ENCODE results near the gene HMGB3. TPM values are rescaled to one million over a fixed set of nuclear protein-coding genes. Genes with fewer than 3 reads are reported as not detected.

Gene HMGB3
- total and polyA plus RNA-seq, 2 donors (not counting 1 experiment from before 2014, with no cell fraction given): 0.51 to 1.6 TPM

GRCh38 chrX:150966235-150966634, 16.9 kb upstream of the HMGB3 start:
- DNase-seq (no peak), ATAC-seq (ENCODE audit: low read depth) (no peak)
- Histone ChIP-seq H3K9me3 (ENCODE audit: control extremely low read depth in 1 of 3, control insufficient read depth in 2 of 3, insufficient read depth in 1 of 3, low read length in 2 of 3) (no peaks in the 10 kb centered on the region), H3K27me3 (replicated peaks in 1 of 4; ENCODE audit: control extremely low read depth in 1 of 4, control insufficient read depth in 3 of 4, insufficient read depth in 4 of 4, low read length in 3 of 4) (no peaks in the 10 kb centered on the region), H4K20me1 (ENCODE audit: control insufficient read depth, insufficient read depth, low read length, poor library complexity, severe bottlenecking) (no peaks in the 10 kb centered on the region), H3K4me3 (ENCODE audit: control extremely low read depth in 1 of 5, extremely low read depth in 1 of 5, insufficient read depth in 1 of 5, low read depth in 2 of 5, low read length in 4 of 5) (no peak overlapping the region), H3K79me2 (ENCODE audit: control insufficient read depth, insufficient read depth, low read length) (no peaks in the 10 kb centered on the region), H3K9ac (ENCODE audit: low read length) (no peak overlapping the region), H3K4me1 (ENCODE audit: control insufficient read depth in 2 of 2, insufficient read depth in 2 of 2, low read length in 2 of 2) (no peaks in the 10 kb centered on the region), H2AFZ (ENCODE audit: insufficient read depth, low read depth, low read length, poor library complexity, severe bottlenecking) (no peak overlapping the region), H3K36me3 (replicated peaks in 1 of 2; ENCODE audit: control extremely low read depth in 1 of 2, control insufficient read depth in 1 of 2, extremely low read depth in 1 of 2, insufficient read depth in 2 of 2, low read length in 1 of 2) (no peaks in the 10 kb centered on the region), H3K4me2 (replicated peaks; ENCODE audit: low read depth, low read length, poor library complexity, severe bottlenecking) (no peak overlapping the region), H3K27ac (ENCODE audit: low read length in 2 of 2) (no peak overlapping the region)
- no peaks in the 10 kb centered on the region for H3K4me1 Mint-ChIP-seq
- no peaks in the 10 kb centered on the region for H3K27me3 Mint-ChIP-seq
- ChIA-PET POLR2A (no interaction called here), CTCF (no interaction called here)
- intact Hi-C loops (cut with micrococcal nuclease): no loop called here
- H3K27ac Mint-ChIP-seq: no peak overlapping the region
- no peaks in the 10 kb centered on the region for H3K9me3 Mint-ChIP-seq (ENCODE audit: insufficient read depth)
- H3K4me3 Mint-ChIP-seq: no peak overlapping the region
- TF ChIP-seq EZH2 (IDR thresholded peaks at IDR 0.05; ENCODE audit: borderline replicate concordance, insufficient read depth, low read depth, low read length, poor library complexity, severe bottlenecking) (no peak), CTCF (IDR thresholded peaks at IDR 0.05) (no peak)
- 70% methylated on average over 6 of the region's 11 CpGs for WGBS (ENCODE audit: insufficient coverage)

- no peak overlapping the region for H3K4me3 ChIP-seq (ENCODE audit: control extremely low read depth in 1 of 5, extremely low read depth in 1 of 5, insufficient read depth in 1 of 5, low read depth in 2 of 5, low read length in 4 of 5)
- no peaks in the 10 kb centered on the region for H3K27me3 ChIP-seq (replicated peaks in 1 of 4; ENCODE audit: control extremely low read depth in 1 of 4, control insufficient read depth in 3 of 4, insufficient read depth in 4 of 4, low read length in 3 of 4)
- no peaks in the 10 kb centered on the region for H4K20me1 ChIP-seq (ENCODE audit: control insufficient read depth, insufficient read depth, low read length, poor library complexity, severe bottlenecking)
- no peak overlapping the region for H3K4me2 ChIP-seq (replicated peaks; ENCODE audit: low read depth, low read length, poor library complexity, severe bottlenecking)
- no peak overlapping the region for H3K9ac ChIP-seq (ENCODE audit: low read length)
- intact Hi-C loops (cut with micrococcal nuclease): no loop called here
- H3K27ac ChIP-seq (ENCODE audit: low read length in 2 of 2): no peak overlapping the region
- ATAC-seq (ENCODE audit: low read depth) (no peak), DNase-seq (no peak)
- no peak overlapping the region for H3K4me3 Mint-ChIP-seq
- TF ChIP-seq CTCF (IDR thresholded peaks at IDR 0.05) (no peak), EZH2 (IDR thresholded peaks at IDR 0.05; ENCODE audit: borderline replicate concordance, insufficient read depth, low read depth, low read length, poor library complexity, severe bottlenecking) (no peak)
- H3K27me3 Mint-ChIP-seq: no peaks in the 10 kb centered on the region
- no CpG with 5 or more reads among the region's 3 CpGs for WGBS (ENCODE audit: insufficient coverage)
- no peaks in the 10 kb centered on the region for H3K36me3 ChIP-seq (replicated peaks in 1 of 2; ENCODE audit: control extremely low read depth in 1 of 2, control insufficient read depth in 1 of 2, extremely low read depth in 1 of 2, insufficient read depth in 2 of 2, low read length in 1 of 2)
- H3K79me2 ChIP-seq (ENCODE audit: control insufficient read depth, insufficient read depth, low read length): no peaks in the 10 kb centered on the region
- H3K9me3 ChIP-seq (ENCODE audit: control extremely low read depth in 1 of 3, control insufficient read depth in 2 of 3, insufficient read depth in 1 of 3, low read length in 2 of 3): no peaks in the 10 kb centered on the region
- POLR2A ChIA-PET: no interaction called here
- H3K4me1 ChIP-seq (ENCODE audit: control insufficient read depth in 2 of 2, insufficient read depth in 2 of 2, low read length in 2 of 2): no peaks in the 10 kb centered on the region
- H2AFZ ChIP-seq (ENCODE audit: insufficient read depth, low read depth, low read length, poor library complexity, severe bottlenecking): no peak overlapping the region
- H3K27ac Mint-ChIP-seq: no peak overlapping the region
- H3K4me1 Mint-ChIP-seq: no peaks in the 10 kb centered on the region
- no peaks in the 10 kb centered on the region for H3K9me3 Mint-ChIP-seq (ENCODE audit: insufficient read depth)
- CTCF ChIA-PET: no interaction called here
Measured at GRCh38 chrX:150966742-150967141, 16.4 kb upstream of the HMGB3 start.
